Brain microvascular endothelial cell (primary cell): ENCODE measurements around the gene FRMD5.

Experiments
- DNase-seq: peaks from one replicate; pipeline ENCODE4 v3.0.0-alpha.2; 2020
- H3K27ac ChIP-seq: fragments of 250-450 bp; sonication (Bioruptor Pico); 2 replicates; pipeline ENCODE4 v1.5.1; 2020; ENCODE audit warnings: mild to moderate bottlenecking, moderate library complexity
- H3K27me3 ChIP-seq: fragments of 250-450 bp; sonication (Bioruptor Pico); replicated peaks from 2 replicates; pipeline ENCODE4 v1.5.1; 2020; ENCODE audit warnings: mild to moderate bottlenecking
- H3K36me3 ChIP-seq: fragments of 250-450 bp; sonication (Bioruptor Pico); replicated peaks from 2 replicates; pipeline ENCODE4 v1.5.1; 2020; ENCODE audit warnings: mild to moderate bottlenecking
- H3K4me3 ChIP-seq: 2 replicates; pipeline ENCODE4 v1.5.1; 2011; ENCODE audit warnings: low read depth, mild to moderate bottlenecking, control low read depth, low read length, moderate library complexity
- in situ Hi-C: cut with HindIII; loops from 2 replicates; pipeline ENCODE4 v1.10.0; 2017; ENCODE audit warnings: low sequenced_read_pairs, low pct_ligation_motif_present
- TF ChIP-seq, protein P1 (sequence below): IDR thresholded peaks from 2 replicates; pipeline ENCODE4 v1.5.1; 2011; ENCODE audit warnings: low read depth, mild to moderate bottlenecking, moderate library complexity, low read length, control low read depth, inconsistent platforms; ENCODE audit errors: missing control alignments

FRMD5 gene

DNA sequence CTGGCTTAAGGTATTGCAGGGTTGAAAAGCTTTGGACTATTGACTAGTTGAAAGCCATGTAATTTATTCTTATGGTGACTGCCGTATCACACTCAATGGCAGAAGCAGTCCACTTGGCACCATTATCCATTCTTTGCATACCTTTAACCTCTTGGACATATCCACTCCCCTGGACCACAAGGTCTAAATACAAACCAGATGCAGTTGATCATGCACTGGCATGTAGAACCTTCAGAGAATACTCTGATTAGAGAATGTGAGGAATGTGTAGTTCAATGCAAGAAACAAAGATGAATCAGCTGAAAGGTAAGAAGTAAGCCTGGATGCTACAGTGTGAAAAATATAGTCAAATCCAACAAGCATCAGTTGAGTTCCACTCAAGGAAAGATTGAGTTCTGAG, 93.1 kb downstream of the FRMD5 start:
- in situ Hi-C loops, result no loop called here
- peak; percentile 48 for DNase-seq
- no peak overlapping the region for H3K4me3 ChIP-seq
- TF ChIP-seq, protein P1, sequence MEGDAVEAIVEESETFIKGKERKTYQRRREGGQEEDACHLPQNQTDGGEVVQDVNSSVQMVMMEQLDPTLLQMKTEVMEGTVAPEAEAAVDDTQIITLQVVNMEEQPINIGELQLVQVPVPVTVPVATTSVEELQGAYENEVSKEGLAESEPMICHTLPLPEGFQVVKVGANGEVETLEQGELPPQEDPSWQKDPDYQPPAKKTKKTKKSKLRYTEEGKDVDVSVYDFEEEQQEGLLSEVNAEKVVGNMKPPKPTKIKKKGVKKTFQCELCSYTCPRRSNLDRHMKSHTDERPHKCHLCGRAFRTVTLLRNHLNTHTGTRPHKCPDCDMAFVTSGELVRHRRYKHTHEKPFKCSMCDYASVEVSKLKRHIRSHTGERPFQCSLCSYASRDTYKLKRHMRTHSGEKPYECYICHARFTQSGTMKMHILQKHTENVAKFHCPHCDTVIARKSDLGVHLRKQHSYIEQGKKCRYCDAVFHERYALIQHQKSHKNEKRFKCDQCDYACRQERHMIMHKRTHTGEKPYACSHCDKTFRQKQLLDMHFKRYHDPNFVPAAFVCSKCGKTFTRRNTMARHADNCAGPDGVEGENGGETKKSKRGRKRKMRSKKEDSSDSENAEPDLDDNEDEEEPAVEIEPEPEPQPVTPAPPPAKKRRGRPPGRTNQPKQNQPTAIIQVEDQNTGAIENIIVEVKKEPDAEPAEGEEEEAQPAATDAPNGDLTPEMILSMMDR, result no peak
- no peaks in the 10 kb centered on the region for H3K36me3 ChIP-seq
- no peaks in the 10 kb centered on the region for H3K27me3 ChIP-seq
- peak overlapping the region; percentile 96 for H3K27ac ChIP-seq

DNA sequence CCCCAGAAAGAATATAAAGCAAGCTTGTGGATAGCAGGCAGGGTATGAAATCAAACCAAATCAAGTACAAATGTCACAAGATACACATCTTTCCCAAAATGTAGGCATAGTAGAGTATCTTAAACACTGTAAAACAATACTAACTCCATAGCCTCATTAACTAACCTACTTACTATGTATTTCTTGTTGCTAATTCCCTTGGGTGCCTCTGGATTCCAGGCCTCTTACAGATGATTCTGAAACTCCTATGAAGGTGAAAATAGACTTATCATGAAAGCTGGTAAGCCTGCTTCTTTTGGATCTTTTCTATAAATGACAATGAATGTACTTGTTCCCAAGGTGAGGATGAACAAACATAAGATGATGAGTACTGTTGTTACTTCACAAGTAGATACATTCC, 93.8 kb downstream of the FRMD5 start:
- no peaks in the 10 kb centered on the region for H3K36me3 ChIP-seq
- H3K27me3 ChIP-seq, result no peaks in the 10 kb centered on the region
- H3K4me3 ChIP-seq, result no peak overlapping the region
- DNase-seq, result no peak
- in situ Hi-C loops, result no loop called here
- peak overlapping the region; percentile 96 for H3K27ac ChIP-seq
- TF ChIP-seq, protein P1, result no peak

DNA sequence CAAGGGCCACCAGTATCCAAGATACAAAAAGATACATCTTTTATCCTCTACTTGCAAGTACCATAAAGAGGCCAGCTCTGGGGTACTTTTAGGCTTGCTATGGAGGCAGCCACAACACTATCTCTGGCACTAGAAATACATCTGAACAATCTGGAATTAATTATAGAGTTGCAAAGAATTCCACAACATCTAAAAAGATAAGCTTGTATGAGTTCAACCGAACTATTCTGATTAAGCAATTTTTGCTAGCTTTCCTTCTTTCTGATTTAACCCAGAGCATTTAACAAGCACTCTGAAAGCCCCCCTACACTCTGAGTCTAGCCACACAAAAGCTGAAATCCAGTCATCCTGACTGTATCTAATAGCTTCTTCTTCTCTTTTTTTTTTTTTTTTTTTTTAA, 95.4 kb downstream of the FRMD5 start:
- no peaks in the 10 kb centered on the region for H3K27me3 ChIP-seq
- DNase-seq, result no peak
- TF ChIP-seq, protein P1, result no peak
- H3K36me3 ChIP-seq, result no peaks in the 10 kb centered on the region
- in situ Hi-C loops, result no loop called here
- no peak overlapping the region for H3K27ac ChIP-seq
- no peak overlapping the region for H3K4me3 ChIP-seq

DNA sequence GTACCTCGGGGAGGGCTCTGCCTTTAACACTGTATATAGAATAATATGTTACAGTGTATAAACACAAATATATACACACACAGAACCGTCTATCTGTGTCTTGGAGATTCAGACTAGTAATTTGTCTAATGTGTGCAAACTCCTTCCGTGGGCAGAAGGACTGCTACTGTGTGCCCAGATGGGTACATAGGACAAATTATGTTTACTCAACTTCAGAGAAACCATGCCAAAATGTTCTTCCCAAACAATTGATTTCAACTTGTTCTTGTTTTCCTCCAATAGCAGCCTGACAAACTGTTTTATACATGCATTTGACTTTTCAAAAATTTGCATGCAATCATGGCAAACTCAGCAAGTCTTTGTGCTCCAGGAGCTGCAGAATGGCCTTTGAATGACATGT, 97.5 kb downstream of the FRMD5 start:
- DNase-seq, result no peak
- H3K36me3 ChIP-seq, result no peaks in the 10 kb centered on the region
- TF ChIP-seq, protein P1, result no peak
- H3K4me3 ChIP-seq, result no peak overlapping the region
- H3K27me3 ChIP-seq, result no peaks in the 10 kb centered on the region
- in situ Hi-C loops, result no loop called here
- no peak overlapping the region for H3K27ac ChIP-seq

DNA sequence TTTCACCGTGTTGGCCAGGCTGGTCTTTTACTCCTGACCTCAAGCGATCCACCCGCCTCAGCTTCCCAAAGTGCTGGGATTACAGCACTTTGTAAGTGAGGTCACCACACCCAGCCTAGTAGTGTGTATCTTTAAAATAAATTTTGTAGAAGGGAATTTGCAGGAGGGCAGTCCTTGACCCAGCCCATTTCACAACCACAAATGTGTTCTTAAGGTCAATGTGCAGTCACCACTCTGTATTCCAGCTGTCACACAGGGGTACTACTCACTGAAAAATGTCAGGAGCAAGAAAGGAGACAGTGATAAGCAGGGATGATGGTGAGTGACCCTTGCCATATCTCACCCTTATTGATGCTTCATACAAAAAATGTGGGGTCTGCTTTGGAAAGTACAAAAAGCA, 98.5 kb downstream of the FRMD5 start:
- no peak overlapping the region for H3K27ac ChIP-seq

DNA sequence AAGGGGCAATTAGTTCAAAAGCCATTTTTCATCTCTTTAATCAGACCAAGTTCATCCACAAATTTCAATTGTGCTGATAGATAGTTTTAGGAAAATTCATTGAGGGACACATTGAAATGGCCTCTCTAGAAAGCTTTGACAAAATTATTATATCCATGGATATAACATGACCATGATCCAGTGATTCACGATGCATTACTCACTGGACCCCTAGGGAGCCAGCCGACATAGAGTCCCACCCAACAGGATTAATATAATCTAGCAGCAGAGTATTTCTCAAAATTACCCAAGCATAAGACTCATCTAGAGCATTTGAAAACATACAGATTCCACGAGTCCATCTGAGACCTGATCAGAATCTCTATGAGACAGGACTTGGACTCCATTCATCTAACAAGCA, 100.3 kb downstream of the FRMD5 start:
- H3K4me3 ChIP-seq, result no peak overlapping the region

More for the DNA sequence above, 98.5 kb downstream of the FRMD5 start:
- in situ Hi-C loops, result no loop called here
- H3K27me3 ChIP-seq, result no peaks in the 10 kb centered on the region
- TF ChIP-seq, protein P1, result no peak
- no peak for DNase-seq
- H3K36me3 ChIP-seq, result no peaks in the 10 kb centered on the region
- no peak overlapping the region for H3K4me3 ChIP-seq

More for the DNA sequence above, 100.3 kb downstream of the FRMD5 start:
- no peaks in the 10 kb centered on the region for H3K27me3 ChIP-seq
- DNase-seq, result peak; percentile 81
- in situ Hi-C loops, result no loop called here
- H3K36me3 ChIP-seq, result no peaks in the 10 kb centered on the region
- TF ChIP-seq, protein P1, result no peak
- H3K27ac ChIP-seq, result peak overlapping the region; percentile 43
